Ecto neural progenitor cell (in vitro differentiated cells): ENCODE results near the gene C1orf198.
"Not testable (repeated sequence)": the region's sequence is repeated elsewhere in the genome, so short reads cannot be mapped to it uniquely, and the experiment has no call there.

Experiments
- DNase-seq: peaks from one replicate; pipeline ENCODE4 v3.0.0-alpha.2; 2018; ENCODE audit warnings: low spot score

C1orf198 gene

DNA sequence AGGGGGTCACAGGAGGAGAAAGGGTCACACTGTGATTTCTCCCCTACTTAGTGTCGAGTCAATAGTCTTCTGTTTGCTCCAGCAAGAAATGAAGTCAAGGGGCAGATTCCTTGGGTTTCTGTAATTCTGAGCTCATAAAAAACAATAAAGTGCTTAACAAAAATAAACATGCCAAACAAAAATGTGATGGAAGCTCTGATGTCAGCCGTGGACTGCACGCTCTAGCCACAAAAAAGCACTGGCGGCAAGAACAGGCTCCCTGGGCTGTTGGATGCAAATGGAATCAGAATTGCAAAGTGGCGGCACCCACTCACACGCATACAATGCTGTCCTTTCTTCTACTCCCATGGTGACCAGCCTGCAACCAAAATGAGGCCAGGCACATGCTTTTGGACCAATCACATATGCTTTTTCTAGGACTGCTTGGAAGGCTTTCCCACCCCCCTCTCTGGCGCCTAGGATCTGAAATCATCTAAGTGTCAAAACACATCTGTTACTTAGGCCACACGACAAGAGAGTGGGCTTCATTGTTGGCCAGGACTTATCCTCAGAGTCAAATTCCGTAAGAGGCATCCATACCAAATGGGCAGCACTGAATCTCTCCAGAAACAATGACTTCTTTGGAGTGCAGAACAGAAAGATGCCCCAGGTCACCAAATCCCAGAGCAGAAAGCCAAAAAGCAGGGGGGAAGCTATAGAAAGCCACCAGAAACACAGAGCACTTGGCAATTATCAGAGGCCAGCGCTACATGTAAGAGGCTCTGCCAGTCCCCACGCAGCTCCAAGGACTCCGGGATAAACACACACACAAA lies 9.2 kb downstream of the C1orf198 start:
- no peak for DNase-seq

DNA sequence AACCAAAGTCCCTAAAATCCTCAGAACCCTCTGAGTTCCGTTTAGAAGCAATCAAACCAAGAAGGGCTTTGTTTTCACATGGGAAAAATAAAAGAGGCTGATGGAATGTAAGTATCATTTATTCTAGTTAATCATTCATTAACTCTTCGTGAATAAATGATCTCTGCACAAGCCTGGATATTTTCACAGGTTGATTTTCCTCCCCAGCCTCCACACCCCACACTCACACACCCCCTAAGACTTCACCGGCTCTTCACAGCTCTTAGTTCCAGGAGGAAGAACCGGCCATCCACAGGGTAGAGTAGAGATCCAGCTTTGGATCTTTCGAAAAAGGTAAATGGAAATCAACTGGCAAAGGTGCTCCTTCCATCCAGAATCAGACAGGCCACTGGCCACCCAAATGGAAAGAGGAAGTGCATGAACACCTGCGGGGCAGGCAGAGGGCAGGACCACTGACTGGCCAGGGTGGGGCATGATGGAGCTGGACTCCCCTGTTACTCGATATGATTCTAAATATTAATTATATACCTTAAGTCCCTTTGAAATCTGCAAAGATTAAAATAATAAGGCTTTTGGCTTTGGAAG lies 10.0 kb downstream of the C1orf198 start:
- DNase-seq: no peak

DNA sequence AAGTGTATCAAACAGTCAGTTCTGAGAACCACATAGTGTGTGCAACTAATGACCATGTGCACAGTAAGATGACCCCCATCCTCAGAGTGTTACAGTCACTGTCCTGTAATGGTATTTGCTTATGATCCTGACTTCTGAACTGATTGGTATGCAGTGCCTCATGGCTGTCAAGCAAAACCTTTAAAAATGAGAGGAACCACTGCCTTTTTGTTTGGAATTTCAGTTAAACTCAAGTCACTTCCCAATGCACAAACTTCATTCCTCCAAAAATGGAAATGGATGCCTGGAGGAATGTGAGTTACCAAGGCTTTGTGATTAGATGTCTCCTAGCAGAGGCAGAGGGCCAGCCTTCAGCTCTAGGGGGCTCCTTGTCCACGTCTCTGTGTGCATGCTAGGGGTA lies 10.5 kb downstream of the C1orf198 start:
- DNase-seq: no peak

DNA sequence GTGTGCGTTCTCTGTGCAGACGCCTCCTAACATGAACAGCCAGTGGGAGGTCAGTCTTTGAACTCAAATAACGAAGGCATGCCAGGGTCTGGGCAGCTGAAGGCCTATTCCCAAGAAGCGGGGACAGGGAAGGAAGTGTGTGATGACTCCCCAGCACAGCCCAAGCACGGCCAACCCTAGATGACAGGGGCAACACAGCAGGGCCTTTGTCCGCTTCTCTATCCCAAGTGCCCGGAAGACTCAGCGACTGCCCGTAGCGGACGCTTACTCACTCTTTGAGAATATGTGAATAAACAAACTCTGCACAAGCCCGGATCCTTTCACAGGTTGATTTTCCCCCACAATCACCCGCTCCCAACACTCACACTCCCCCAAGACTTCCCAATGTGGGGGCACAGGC lies 11.2 kb downstream of the C1orf198 start:
- DNase-seq: no peak

DNA sequence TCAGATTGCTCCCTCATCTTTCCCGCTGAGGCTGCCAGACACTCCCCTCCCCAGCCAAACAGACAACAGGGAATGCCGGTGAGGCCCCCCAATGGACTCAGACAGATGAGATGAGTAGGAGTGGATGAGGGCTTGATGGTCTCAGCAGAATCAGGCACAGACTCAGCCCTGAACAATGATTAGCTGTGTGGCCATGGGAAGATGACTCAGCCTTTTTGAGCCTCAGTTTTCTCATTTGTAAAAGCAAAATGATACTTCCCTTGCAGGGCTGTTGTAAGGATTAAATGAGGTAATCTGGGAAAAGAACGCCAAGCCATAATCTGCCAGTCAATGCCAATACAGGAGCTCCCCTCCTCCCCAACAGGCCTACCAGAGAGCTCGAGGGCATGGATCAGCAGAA lies 12.4 kb downstream of the C1orf198 start:
- no peak for DNase-seq

DNA sequence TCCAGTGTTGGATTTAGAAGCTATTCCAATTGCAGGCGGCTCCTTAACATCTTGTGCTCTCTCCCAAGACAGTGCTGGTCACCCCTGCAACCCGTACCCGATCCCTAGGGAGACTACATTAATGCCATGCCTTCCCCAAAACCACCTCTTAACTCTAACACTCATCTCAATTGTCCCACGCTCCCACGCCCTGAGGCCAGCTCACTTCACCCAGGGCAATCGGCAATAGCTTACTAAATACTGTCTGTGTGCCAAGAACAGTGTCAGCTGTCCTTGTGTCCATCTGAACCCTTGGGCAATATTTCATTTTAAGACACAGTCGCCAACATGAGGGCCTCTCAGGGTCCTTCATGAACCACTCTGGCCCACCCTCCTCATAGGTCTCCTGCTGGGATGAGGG lies 13.9 kb downstream of the C1orf198 start:
- no peak for DNase-seq

DNA sequence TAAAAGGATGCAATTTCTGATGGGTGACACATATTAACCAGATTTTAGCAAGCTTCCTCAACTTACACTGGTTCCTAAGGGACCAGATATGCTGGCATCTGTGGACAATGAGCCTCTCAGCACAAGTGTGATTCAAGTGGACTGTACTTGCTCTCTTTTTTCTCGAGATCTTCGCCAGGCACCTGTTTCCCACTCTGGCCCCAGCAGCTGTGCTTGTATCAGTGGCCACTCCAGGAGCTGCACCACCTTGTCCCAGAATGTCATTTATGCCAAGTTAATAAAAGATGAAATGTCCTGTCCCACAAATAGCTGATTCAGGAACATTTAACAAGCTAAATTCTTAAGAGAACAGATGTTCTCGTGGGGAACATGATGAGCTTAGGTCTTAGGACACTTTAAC lies 14.6 kb downstream of the C1orf198 start:
- DNase-seq: no peak

DNA sequence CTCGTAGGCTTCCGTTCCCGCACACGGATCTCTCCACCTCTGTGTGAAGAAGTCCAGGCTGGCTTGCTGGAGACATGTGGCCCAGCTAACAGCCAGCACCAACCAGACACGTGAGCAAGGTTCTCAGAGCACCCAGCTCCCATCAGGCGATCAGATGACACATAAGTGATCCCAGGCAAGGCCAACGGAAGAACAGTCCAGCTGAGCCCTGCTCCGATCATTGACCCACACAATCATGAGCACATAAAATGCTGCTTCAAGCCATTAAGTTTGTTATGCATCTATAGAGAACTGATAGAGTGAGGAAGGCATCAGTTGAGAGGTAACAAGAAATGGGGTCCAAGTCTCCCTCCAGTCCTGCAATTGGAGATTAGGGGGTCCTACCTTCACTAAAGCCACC lies 15.4 kb downstream of the C1orf198 start:
- DNase-seq: no peak

DNA sequence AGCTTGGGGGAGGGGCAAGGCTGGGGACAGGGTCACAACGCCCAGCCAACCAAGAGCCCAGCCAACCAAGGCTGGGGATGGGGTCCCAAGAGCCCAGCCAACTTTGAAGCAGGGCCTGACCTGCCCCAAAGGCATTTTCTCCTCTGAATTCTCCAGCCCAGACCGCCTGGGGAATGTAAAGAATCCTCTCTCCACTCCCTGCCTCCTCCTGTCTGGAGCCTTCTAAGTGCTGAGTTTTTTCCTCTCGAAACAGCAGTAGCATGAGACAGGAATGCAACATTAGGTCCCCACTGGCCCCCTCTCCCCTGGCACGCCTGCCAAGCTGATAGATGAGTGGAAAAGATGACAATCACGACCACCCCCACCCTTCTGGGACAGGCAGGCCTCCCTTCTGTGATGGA lies 17.0 kb downstream of the C1orf198 start:
- peak; percentile 75 for DNase-seq

DNA sequence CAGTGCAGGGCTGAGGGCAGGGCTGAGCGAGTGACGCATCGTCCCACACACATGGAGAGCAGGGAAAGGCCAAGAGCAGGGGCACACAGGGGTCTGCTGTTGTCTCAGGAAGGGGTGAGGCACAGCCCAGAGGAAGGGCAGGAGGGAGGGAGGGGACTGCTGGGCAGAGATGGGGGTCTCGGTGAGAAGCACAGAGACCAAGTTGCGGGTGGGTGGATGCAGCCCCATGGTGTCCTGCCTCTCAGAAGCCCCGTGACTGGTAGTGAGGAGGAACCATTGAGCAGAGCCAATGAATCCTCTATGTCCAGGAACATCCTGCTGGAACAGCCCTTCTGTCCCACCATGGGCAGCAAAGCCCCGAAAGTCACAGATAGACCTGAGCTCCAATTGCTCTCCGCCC lies 17.8 kb downstream of the C1orf198 start:
- DNase-seq: no peak

DNA sequence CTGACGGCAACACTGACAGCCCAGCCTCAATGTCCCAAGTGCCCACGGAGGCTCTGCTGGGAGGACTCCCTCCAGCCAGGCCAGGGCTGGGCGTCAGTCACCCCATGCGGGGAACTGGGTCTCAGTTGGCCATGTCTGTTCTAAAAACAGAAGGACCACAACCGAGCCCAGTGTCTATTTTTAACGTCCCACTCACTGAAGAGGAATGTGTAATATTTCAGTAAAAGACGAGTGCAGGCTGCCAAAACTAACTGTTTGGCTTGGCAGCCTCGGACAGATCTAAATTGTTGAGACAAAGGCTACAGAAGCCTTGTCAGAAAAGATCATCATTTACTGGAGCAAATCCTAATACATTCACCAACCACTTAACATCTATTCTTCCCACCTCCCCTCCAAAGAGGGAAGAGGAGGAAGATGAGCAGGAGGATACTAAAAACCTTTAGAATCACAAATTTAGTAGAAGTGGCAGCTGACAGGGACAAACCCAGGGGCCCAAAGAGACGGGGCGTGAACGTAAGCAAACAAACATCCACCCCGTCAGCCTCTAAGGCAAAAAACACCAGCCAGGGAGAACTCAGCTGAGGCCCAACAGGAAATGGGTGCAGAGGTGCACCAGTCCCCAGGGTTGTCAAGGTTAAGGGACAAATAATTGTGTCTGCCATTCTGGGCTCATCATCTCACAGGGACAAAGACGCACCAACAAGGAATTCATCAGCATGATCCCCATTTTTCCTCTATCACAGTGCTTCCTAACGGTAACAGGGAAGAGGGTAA lies 18.7 kb downstream of the C1orf198 start:
- no peak for DNase-seq

DNA sequence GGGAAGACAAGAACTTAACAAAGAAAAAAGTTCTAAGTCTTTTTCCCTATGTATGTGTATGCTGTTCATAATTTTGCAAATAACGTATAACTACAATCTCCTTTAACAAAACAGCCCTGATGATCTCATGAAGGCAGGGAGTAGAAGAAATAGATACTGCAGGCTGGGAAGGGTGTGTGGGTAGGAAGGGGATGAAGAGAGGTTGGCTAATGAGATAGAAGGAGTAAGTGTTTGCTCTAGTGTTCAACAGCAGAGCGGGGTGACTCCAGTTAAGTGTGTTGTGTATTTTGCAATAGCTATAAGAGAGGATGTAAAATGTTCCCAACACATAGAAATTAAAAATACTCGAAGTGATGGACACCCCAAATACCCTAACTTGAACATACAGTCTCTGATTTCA lies 20.1 kb downstream of the C1orf198 start:
- DNase-seq: no peak

DNA sequence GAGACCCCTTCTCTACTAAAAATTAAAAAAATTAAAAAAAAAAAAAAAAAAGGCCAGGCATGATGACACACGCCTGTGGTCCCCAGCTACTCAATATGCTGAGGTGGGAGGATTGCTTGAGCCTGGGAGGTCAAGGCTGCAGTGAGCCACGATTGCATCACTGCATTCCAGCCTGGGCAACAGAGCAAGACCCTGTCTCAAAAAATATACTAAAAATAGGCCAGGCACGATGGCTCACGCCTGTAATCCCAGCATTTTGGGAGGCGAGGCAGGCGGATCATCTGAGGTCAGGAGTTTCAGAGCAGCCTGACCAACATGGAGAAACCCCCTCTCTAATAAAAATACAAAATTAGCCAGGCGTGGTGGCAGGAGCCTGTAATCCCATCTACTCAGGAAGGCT lies 23.1 kb downstream of the C1orf198 start:
- DNase-seq: not testable (repeated sequence)

DNA sequence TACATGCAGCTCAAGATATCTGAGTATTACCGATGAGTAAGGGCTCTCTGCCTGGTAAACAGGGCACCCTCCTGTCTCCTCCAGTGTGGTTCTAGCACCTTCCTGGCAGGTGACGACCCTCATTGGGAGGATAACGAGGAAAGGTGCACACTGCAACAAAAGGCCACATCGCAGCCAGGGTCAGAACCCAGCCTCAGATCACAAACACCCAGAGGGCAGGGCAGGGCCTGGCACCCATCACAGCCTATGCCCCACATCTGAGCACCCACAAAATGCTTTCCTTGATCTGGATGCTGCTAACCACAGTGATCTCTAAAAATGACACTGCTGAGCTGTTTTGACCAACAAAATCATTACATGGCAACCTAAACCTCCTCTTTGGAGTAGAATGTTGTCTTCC lies 23.8 kb downstream of the C1orf198 start:
- no peak for DNase-seq

DNA sequence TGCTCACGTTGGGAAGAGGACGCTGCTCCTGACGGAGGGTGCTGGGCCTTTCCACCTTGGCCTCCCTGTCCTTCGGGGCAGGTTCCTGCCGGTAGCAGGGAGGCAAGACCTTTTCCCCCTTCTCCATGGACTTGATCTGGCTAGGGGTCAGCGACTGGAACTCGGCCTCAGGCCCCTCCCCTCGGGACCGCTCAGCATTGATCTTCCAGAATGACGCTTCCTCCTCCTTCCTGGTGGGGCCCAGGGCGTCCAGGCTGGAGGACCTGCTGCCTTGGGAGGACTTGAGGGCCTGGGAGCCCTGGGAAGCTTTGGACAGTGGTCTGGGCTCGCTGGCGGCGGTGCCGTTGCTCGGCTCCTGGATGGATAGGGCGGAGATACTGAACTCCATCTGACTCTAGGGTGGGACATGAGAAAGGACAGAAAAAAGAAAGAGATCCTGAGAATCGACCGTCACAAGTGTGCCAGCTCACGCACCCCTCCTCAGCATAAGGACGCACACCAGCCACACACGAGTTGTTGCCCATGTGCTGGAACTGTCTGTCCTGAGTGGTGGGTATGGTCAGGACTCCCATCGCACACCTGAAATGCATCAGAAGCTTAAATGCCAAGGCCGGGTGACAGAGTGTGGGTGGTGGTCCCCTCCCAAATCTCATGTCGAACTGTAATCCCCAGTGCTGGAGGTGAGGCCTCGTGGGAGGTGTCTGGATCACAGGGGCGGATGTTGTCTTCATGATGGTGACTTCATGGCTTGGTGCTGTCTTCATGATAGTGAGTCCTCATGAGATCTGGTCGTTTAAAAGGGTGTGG lies 24.6 kb downstream of the C1orf198 start:
- DNase-seq: no peak

DNA sequence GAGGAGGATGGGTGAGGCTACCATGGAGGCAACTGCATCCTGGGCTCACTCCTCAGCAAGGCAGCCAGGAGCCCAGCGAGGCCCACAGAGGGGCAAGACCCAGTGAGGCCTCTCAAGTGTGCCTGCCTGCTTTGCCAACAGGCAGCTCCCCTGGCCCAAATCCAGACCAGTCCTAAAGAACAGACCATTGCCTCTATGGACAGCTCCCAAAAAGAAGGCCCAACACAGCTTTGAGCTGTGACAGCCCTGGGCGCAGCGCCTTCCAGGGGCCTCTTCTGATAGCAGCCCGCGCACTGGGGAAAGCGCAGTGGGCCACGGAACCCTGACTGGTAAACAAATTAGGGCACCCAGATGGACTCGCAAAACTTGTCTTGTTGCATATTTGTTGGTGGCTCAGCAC lies 25.5 kb downstream of the C1orf198 start:
- DNase-seq: no peak

DNA sequence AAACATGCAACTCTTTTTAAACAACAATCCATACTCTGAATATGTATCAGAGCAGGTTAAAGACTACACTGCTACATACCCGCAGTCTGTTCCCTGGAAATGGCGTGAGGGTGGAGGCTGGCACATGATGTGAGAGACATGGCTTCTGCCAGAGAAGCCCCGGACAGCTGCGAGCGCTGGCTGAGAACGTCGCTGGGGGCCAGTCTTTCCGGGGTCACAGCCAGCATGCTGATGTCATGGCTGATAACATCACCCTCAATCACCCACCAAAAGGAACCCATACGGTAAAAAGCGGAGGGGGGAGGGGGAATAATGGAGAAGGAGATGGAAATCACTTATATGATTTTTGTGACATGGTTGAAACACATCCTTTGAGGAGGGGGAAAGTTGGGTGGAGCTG lies 29.1 kb downstream of the C1orf198 start:
- DNase-seq: no peak

DNA sequence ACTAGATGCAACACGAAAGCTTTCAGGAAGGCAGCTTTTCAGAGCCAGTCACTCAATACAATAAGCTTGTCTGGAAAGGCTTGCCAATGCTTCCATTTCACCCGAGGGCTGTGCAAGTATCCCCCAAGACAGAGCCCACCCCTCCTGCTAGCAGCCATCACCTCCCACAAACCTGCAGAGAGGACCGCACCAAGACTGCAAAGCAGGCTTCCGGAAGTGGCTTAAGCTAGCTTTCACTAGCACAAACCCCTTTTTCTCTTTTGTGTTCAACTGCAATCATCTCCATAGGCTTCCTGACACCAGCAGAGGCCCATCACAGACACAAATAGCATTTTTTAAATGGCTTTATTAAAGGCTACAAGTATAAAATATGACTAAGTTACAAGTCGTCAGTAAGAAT lies 31.5 kb downstream of the C1orf198 start:
- peak; percentile 32 for DNase-seq

DNA sequence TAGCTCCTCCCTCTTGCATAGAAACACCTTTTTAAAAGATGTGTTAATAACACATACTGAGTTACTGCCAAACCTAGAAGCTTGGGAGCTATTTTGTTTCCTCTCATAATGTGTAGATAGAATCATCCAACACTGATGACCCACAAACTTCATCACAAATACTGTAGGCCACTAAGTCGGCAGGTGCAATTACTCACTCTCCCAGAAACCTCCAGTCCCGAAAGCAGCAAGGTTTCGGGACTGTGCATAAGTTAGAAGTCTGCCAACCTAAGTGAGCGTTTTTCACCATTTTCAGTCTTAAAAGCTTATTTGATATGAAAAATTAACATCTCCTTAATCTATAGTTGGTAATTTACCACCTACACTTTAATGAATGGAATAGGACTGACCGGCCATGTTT lies 32.0 kb downstream of the C1orf198 start:
- no peak for DNase-seq

DNA sequence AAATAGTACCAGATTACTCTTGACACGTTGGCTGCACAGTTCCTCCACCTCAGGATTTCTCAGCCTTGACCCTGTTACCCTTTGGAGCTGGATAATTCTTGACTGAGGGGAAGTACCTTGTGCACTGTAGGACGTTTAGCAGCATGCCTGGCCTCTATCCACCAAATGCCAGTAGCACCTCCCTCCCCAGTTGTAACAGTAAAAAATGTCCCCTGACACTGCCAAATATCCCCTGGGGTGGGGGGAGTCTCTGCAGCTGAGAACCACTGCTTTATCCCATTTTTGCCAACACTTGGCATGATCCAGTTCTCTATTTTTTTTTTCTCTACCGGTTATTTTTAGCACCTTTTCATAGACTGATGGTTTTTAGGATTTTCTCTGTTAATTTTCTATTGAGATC lies 34.0 kb downstream of the C1orf198 start:
- DNase-seq: peak; percentile 24

DNA sequence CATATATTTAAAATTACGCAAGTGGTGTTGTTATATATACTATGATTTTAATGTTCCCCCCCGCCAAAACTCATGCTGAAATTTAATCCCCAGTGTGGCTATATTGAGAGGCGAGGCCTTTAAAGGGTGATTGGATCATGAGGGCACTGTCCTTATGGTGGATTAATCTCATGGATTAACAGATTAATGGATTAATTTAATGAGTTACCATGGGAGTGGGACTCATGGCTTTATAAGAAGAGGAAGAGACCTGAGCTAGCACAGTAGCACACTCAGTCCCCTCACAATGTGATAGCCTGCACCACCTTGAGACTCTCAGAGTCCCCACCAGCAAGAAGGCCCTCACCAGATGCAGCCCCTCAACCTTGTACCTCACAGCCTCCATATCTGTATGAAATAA lies 34.8 kb downstream of the C1orf198 start:
- no peak for DNase-seq

DNA sequence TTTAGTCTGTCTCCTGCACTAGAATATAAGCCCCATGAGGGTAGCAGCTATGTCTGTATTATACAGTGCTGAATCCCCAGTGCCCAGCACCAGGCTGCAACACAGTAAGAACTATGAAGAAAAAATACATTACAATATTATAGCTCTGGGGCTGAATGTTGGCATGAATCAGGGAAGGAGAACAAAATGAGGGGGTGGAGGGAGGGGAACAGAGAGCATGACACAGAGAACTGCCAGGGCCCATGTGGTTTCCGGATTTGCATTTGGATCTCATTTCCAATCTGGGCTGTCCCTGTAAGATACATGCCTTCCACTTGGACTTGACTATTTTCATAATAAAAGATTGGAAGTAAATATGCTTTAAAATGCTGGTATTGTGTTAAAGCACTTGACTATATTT lies 35.8 kb downstream of the C1orf198 start:
- DNase-seq: no peak
